Neuron (in vitro differentiated cells): Measurements from ENCODE around the gene LCN9.
"Not testable (repeated sequence)": the region's sequence is repeated elsewhere in the genome, so short reads cannot be mapped to it uniquely, and the experiment has no call there.

Source experiments
- H2AFZ ChIP-seq: one replicate; pipeline ENCODE4 v1.6.1; 2013; ENCODE audit warnings: low read depth, mild to moderate bottlenecking, inconsistent platforms, low read length, moderate library complexity
- H3K27me3 ChIP-seq: one replicate; pipeline ENCODE4 v1.6.1; 2013; ENCODE audit warnings: low read length; ENCODE audit not compliant: insufficient read depth
- H3K36me3 ChIP-seq: one replicate; pipeline ENCODE4 v1.6.1; 2013; ENCODE audit warnings: low read length; ENCODE audit not compliant: insufficient read depth
- H3K4me1 ChIP-seq: one replicate; pipeline ENCODE4 v1.6.1; 2013; ENCODE audit warnings: low read length; ENCODE audit not compliant: insufficient read depth
- H3K4me3 ChIP-seq: 2 replicates; pipeline ENCODE4 v1.5.1; 2013; ENCODE audit warnings: mild to moderate bottlenecking, low read length, moderate library complexity
- H3K9me3 ChIP-seq: one replicate; pipeline ENCODE4 v1.6.1; 2013; ENCODE audit warnings: low read length

The LCN9 gene

DNA sequence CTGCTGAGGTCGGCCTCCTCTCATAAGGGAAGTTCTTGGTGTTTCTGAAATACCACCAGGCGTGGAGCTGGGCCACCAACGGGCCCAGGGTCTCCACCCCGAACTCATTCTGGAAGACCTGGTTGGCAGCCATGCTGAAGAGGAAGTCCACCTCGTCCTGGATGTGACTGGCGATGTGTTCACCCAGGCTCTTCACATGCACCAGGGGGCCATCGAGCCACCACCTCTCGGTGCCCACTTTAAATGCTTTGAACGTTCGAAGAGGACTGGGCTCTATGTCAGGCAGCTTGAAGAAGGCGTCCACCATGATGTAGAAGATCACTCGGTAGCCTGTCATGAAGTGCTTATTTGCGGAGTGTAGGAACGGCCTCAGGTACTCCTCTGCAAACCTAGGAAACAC, 38.8 kb upstream of the LCN9 start:
- H3K9me3 ChIP-seq, result peaks cover 2% of the 10 kb centered on the region
- no peak overlapping the region for H3K4me3 ChIP-seq
- no peaks in the 10 kb centered on the region for H3K36me3 ChIP-seq

DNA sequence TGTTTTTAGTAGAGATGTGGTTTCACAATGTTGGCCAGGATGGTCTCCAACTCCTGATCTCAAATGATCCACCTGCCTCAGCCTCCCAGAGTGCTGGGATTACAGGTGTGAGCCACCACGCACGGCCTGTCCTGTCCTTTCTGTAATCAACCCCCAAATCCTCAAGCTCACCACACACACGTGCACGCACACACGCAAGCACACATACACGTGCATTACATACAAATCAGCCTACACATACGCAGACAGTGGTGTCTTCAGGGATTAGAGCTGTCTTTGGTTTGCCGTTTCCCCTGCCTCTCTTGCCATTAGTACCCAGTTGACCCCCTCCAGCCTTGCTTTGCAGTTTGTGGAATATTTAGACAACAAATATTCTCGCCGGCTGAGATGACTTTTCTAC, 30.3 kb upstream of the LCN9 start:
- peaks cover 3% of the 10 kb centered on the region for H3K27me3 ChIP-seq
- no peak overlapping the region for H2AFZ ChIP-seq
- no peak overlapping the region for H3K4me3 ChIP-seq
- no peaks in the 10 kb centered on the region for H3K36me3 ChIP-seq
- H3K9me3 ChIP-seq, result no peaks in the 10 kb centered on the region
- H3K4me1 ChIP-seq, result no peaks in the 10 kb centered on the region

More for the DNA sequence above, 38.8 kb upstream of the LCN9 start:
- Histone ChIP-seq H2AFZ (no peak overlapping the region), H3K27me3 (peaks cover 19% of the 10 kb centered on the region), H3K4me1 (no peaks in the 10 kb centered on the region)

DNA sequence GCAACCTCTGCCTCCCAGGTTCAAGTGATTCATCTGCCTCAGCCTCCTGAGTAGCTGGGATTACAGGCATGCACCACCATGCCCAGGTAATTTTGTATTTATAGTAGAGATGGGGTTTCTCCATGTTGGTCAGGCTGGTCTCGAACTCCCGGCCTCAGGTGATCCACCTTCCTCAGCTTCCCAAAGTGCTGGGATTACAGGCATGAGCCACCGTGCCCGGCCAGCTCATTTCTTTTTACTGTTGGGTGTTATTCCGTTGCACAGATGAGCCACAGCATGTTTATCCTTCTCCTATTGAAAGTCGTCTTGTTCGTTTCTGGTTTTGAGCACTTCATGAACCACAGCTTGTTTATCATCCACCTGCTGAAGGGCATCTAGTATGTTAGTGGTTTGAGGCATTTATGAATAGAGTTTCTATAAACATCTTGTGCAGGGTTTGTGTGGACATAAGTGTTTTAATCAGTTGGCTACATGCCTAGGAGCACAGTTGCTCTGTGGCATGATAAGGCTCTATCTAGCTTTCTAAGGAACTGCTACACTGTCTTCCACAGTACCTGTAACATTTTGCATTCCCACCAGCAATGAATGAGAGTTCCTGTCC, 26.1 kb upstream of the LCN9 start:
- H3K36me3 ChIP-seq, H3K4me1 ChIP-seq, H3K9me3 ChIP-seq, H2AFZ ChIP-seq, H3K4me3 ChIP-seq, H3K27me3 ChIP-seq: not testable (repeated sequence)

DNA sequence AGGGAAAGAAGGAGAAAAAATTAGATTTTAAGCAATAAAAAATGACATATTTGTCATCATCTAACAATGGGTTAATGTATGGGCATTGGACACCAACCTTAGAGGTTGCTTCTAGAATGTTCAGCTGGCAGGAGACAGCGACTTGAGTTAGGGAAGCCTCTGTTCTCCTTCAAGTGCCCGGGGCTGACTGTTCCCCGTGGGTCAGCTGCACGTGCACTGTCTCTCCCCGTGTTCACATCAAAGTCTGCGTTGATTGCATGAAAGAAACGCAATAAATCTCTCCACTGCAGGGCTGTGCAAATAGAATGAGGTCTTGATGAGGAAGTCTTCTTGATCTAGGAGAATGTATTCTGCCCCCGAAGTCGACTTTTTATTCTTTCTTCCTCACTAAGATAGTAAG, 23.9 kb upstream of the LCN9 start, which contains the start of gene GLT6D1:
Gene GLT6D1 (minus strand): TSS at position 345 of the 400 bp plus-strand sequence. CDS start 353 bp downstream, outside the sequence.
- Histone ChIP-seq H3K4me3 (no peak within 1 kb of the TSS), H3K36me3 (no peaks in the 10 kb centered on the region), H3K9me3 (no peaks in the 10 kb centered on the region), H3K27me3 (peaks cover 3% of the 10 kb centered on the region), H3K4me1 (no peaks in the 10 kb centered on the region), H2AFZ (no peak within 1 kb of the TSS)

DNA sequence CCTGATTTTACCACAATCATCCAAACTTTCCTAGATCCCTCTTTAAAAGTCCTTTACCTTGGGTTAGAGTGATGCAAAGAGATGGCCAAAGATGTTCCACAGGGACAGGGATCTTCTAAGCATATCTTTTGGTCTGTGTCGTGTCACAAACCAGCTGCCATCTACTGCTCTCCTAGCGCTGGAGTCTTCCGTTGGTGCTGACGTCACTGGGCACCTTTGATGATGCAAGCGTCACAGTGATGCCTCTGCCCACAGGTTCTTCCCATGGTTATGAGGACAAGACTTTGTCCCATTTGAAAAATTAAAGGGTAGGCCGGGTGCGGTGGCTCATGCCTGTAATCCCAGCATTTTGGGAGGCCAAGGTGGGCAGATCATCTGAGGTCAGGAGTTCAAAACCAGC, 22.1 kb upstream of the LCN9 start:
- H3K9me3 ChIP-seq, result peaks cover 5% of the 10 kb centered on the region
- no peaks in the 10 kb centered on the region for H3K27me3 ChIP-seq
- no peaks in the 10 kb centered on the region for H3K36me3 ChIP-seq
- H3K4me3 ChIP-seq, result no peak overlapping the region
- H2AFZ ChIP-seq, result no peak overlapping the region
- no peaks in the 10 kb centered on the region for H3K4me1 ChIP-seq

DNA sequence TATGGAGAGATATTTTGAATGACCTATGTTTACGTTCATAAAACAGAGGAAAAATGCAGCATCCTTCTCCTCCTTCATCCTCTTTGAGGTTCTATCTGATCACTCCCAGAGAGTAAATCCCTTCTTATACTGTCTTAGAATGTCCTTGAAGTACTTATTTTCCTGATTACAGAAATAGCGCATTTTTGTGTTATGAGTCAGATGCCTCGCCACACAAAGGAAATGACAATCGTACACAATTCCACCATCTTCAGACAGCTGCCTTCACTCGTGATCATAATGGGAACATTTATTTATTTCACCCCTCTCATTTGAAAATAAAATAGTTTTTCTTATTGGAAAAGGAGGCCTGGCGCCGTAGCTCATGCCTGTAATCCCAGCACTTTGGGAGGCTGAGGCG, 21.4 kb upstream of the LCN9 start:
- H3K9me3 ChIP-seq, result peaks cover 5% of the 10 kb centered on the region
- no peaks in the 10 kb centered on the region for H3K4me1 ChIP-seq
- no peak overlapping the region for H3K4me3 ChIP-seq
- no peaks in the 10 kb centered on the region for H3K36me3 ChIP-seq
- no peak overlapping the region for H2AFZ ChIP-seq
- H3K27me3 ChIP-seq, result no peaks in the 10 kb centered on the region

DNA sequence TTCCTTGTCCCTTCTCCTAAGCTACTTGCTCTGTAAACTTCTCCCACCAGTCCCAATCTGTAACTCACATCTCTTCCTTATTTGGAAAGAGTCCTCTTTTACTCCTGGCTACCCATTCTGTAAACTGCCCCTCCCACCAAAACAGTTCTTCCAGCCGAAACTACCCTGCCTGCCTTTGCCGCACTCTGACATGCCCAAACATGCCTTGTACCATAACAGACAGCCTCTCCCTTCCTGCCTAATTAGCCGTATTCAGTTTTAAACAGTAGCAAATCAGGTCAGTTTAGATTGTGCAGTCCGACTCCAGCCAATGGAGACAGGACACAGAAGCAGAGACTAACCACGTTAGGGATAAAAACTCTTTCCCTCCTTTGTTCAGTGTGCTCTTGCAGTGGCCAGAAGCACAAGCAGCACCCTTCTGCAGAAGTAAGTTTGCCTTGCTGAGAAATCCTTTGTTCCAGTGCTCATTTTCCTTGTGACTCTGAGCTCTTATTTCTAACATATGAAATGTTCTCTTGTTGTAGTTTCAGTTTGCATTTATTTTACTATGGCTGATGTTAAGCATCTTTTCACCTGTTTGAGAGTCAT, 18.4 kb upstream of the LCN9 start:
- no peak overlapping the region for H3K4me3 ChIP-seq
- H3K9me3 ChIP-seq, result peaks cover 15% of the 10 kb centered on the region
- H3K4me1 ChIP-seq, result no peaks in the 10 kb centered on the region
- H3K27me3 ChIP-seq, result no peaks in the 10 kb centered on the region
- no peaks in the 10 kb centered on the region for H3K36me3 ChIP-seq
- H2AFZ ChIP-seq, result no peak overlapping the region

DNA sequence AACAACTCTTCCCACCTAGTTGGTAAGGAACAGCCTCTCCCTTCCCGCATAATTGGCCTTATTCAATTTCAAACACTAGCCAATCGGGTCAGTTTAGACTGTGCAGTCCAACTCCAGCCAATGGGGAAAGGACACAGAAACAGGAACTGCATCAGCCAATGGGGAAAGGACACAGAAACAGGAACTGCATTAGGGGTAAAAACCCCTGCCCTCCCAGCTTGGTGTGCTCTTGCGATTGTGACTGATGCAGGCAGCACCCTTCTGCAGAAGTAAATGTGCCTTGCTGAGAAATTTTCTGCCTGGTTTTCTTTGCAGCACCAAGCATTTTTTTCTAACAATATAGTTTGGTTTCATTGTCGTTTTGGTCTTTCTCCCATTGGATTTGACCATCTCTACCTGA, 15.2 kb upstream of the LCN9 start:
- Histone ChIP-seq H2AFZ (no peak overlapping the region), H3K9me3 (peaks cover 19% of the 10 kb centered on the region), H3K4me1 (no peaks in the 10 kb centered on the region), H3K4me3 (no peak overlapping the region), H3K36me3 (no peaks in the 10 kb centered on the region), H3K27me3 (no peaks in the 10 kb centered on the region)

DNA sequence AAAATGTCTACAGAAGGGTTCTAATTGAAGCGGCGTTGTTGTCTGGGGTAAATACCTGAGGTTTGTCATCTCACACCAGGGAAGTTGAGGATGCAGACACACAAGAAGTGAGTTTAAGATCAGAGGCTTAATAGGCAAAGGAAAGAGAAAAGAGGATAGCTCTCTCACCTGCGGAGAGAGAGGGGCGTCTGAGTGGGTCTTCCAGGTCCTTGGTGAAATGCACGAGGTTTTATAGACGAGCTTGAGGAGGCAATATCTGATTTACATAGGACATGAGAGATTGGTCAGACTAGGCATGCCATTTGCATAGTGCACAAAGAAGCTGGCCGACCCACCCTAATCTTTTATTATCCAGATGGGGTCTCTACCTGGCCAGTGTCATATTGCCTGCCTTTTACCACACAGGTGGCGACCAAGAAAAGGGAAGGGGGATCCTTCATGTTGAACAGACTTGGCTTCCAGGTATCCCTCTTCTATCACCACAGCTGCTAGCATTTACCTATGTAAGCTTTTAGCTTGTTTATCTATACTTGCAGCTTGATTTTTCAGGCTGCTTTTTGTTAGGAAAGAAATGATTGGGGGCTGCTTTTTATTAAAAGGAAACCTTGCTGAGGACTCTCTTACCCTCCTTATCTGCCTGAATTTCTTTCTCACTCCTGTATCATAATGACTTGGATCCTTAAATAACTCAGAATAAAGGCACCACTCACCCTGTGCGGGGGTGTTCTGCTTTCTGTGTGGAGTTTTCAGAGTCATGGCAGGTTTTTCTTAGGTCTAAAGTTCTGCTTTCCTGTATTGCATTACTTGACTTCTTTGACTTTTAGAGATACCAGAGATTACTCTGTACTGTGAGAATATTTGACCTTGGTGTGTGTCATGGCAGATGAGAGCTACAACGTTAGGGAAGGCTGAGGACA, 14.4 kb upstream of the LCN9 start:
- H3K9me3 ChIP-seq, result peaks cover 19% of the 10 kb centered on the region
- H2AFZ ChIP-seq, result no peak overlapping the region
- H3K4me1 ChIP-seq, result no peaks in the 10 kb centered on the region
- no peaks in the 10 kb centered on the region for H3K27me3 ChIP-seq
- H3K4me3 ChIP-seq, result no peak overlapping the region
- H3K36me3 ChIP-seq, result no peaks in the 10 kb centered on the region

DNA sequence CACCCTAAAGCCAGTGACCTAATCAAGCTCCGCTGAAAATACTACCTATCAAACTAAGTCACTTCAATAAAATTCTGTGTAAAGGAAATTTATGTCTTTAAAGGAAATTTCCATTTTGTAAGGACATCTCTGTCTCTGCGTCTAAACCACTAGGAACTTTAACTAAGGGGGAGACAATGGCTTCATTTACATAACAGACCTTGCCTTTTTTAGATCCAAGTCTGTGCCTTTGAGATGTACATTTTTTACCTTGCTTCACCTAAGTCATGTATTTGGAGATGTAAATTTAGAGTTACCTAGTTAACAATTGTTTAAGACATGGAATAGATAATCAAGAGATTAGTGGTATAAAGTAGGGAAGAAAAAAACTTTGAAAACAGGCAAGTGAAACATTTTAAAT, 13.6 kb upstream of the LCN9 start:
- Histone ChIP-seq H3K36me3 (no peaks in the 10 kb centered on the region), H2AFZ (no peak overlapping the region), H3K4me3 (no peak overlapping the region), H3K9me3 (peaks cover 19% of the 10 kb centered on the region), H3K27me3 (no peaks in the 10 kb centered on the region), H3K4me1 (no peaks in the 10 kb centered on the region)

DNA sequence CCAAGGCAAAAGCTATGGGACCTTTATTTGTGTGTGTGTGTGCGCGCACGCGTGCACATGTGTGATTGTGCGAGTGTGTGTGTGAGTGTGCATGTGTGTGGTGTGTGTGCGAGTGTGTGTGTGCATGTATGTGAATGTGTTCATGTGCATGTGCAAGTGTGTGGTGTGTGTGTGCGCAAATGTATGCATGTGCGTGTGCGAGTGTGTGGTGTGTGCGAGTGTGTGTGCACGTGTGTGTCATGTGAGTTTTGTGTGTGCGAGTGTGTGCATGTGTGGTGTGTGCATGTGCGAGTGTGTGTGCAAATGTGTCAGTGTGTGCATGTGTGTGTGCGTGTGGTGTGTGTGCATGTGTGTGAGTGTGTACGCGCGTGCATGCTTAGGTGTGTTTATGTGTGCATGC, 12.7 kb upstream of the LCN9 start:
- H3K4me3 ChIP-seq, result no peak overlapping the region
- no peaks in the 10 kb centered on the region for H3K27me3 ChIP-seq
- no peaks in the 10 kb centered on the region for H3K36me3 ChIP-seq
- no peak overlapping the region for H2AFZ ChIP-seq
- H3K9me3 ChIP-seq, result peaks cover 14% of the 10 kb centered on the region
- H3K4me1 ChIP-seq, result no peaks in the 10 kb centered on the region

DNA sequence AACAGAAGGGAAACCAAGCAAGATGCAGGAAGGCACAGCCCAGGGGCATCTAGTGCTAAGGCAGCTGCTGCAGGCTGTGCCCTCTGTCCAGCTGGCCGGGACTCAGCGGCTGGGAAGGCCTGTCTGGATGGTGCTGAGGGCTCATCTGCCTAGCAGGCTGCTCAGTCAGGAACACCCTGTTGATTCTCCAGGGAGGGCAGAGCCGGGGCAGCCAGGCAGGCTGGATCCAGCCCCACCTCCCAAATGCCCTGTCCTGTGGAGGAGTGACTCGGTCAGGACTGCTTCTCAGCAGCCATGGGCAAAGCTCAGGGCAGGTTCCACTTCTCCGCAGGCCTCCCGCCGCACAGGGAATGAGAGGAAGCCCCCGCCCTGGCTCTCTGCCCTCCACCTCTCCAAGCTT, 7.8 kb upstream of the LCN9 start:
- Histone ChIP-seq H3K27me3 (no peaks in the 10 kb centered on the region), H3K4me1 (no peaks in the 10 kb centered on the region), H3K9me3 (peaks cover 3% of the 10 kb centered on the region), H3K4me3 (no peak overlapping the region), H2AFZ (no peak overlapping the region), H3K36me3 (no peaks in the 10 kb centered on the region)

DNA sequence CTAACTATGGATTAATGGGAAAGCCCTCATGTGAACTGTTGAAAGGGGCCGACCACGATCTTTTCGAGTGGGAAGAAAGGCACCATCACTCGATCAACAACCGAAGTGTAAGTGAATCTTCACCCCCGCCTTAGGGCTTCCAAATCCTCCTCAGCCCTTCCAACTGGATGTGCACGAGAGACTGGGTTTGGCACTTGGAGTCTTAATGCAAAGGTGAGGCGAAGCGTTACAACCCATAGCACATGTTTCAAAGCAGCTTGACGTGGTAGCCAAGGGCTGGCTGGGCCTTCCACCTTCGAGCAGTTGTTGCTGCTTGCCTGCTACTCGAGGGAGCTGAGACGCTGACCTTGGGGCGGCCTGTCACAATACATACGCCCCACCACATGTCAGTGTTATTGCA, 5.7 kb upstream of the LCN9 start:
- H3K36me3 ChIP-seq, result no peaks in the 10 kb centered on the region
- peaks cover 6% of the 10 kb centered on the region for H3K4me1 ChIP-seq
- no peaks in the 10 kb centered on the region for H3K9me3 ChIP-seq
- no peak overlapping the region for H3K4me3 ChIP-seq
- H2AFZ ChIP-seq, result no peak overlapping the region
- no peaks in the 10 kb centered on the region for H3K27me3 ChIP-seq
